HG03108 (cell line): ENCODE measurements around the gene MYH1.
"Not testable (repeated sequence)": the region's sequence is repeated elsewhere in the genome, so short reads cannot be mapped to it uniquely, and the experiment has no call there.

Experiments
- ATAC-seq: cut with Tn5 transposase; IDR thresholded peaks from one replicate; pipeline ENCODE4 v1.9.1; 2021; ENCODE audit warnings: moderate library complexity; ENCODE audit not compliant: unreplicated experiment

Gene MYH1

DNA sequence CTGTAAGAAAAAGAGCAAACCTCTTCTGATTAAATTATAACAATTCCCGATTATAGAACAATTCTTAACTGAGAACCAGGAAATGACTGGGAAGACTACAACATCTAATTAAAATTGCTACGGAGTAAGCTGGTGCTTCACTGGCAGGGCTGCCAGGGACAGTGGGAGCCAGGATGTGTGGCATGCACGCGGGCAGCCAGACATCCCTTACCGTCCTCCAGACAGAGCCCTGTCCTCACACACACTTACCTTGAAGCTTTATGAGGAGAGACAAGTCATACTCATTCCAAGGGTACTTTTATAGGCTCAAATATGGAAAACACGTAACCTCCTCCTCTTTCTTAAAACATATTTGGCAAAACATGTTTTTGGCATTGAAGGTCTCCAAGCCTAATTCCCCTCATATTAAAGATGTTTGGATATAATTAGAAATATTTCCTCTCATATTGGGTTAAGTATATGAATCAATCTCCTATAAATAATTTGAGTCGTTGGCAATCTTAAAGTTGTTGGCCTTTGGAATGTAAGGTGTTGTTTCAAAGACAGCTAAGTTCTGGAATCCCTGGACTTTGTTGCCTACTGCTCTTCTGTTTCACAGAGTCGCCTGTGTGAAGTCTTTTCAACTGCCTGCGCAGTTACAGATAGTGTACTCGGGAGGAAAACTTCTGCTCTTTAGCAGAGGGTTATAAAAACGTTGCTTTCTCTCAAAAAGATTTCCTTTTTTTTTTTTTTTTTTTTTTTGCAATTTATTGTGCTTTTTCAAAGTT, at the start of gene MYH1:
Gene MYH1, minus strand, starts transcription at position 272 of the 767 bp plus-strand sequence. CDS start 1,900 bp downstream, outside the sequence.
- no peak for ATAC-seq

DNA sequence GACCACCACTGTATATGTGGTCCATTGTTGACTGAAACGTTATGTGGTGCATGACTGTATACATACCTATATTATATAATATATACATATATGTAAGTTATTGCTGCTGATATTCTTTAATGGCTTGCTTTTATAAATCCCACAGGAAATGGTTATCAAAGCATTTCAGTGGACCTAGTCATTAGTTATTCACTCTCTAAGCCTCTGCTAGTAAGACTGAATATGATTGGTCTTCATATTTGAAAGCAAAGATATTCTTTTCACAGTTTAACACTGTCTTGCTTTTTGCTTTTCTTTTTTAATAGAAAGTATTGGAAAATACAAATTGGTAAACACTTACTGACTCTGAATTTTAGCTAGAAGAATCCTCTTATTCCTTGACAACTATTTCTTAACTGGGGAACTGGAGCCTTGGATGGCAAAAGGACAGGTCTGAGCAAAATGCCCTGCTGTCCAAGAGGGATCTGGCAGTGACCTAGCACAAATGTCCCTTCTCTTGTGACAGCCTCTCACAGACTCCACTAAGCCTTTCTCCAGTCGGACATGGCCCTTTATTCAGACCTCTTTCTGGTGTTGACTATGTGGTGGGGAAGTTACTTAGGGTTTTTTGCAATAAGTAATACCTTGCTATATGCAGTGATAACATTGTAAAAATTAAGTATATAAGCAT, 45.8 kb upstream of the MYH1 start:
- no peak for ATAC-seq

DNA sequence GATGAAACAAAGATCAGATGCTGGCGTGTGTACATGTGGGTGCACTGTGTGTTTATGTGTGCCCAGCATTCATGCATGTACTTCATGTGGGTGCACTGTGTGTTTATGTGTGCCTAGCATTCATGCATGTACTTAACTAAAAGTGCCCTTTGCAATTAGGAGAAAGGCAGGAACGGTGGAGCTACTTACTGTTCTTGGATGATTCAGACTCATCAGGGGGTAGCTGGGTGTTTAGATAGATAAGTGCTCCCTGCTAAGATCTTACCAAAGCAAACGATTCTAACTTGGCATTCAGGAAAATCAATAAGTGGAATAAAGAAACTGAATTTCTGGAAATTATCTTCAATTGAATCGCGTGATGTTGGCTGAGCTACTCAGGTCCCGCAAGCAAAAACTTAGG, 39.7 kb upstream of the MYH1 start:
- no peak for ATAC-seq

DNA sequence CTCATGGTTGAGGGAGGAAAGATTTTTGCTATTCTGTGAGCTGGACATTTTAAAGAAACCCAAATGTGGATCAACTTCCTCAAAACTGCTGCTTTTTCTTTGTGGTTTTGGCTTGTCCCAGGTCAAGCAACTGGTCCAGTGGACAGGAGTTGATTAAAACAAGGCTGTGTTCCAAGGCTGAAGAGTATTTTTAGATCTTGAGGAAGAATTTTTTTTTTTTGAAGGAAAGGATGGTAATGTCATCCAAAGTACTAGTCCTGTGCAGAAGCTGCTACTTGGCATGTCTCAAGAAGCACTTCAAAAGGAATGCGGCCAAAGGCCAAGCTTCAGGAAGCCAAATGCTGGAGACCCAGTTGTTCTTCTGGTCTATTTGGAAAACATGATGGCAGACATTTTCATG, 39.1 kb upstream of the MYH1 start:
- ATAC-seq, result no peak

DNA sequence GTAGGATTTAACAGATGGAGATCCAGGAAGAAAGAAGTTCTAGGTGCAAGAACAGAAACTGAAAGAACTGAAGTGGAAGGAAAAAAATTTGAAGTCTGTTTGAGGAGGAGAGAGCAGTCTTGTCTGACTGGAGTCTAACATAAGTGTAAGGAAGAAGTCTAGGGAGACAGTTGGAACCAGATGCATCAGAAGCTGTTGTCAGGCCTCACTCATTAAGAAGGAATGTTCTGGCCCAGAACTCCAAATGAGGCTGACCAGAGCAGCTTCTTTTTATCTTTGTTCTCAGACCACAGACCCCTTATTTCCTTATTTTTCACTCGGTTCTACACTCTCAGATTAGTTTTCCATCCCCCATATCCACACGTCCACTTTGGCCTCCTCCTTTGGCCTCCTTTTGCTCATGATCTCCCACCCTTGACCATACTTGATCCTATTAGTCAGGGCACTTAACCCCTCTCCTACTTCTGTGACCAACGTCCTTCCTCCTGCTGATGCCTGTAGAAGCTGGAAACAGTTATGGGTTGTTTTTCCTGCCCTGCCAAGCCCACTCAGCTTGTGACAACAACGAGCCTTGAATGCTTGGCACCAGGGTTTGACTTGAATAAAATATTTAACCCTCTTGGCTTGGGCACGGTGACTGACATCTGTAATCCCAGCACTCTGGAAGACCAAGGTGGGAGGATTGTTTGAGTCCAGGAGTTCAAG, 38.1 kb upstream of the MYH1 start:
- no peak for ATAC-seq

DNA sequence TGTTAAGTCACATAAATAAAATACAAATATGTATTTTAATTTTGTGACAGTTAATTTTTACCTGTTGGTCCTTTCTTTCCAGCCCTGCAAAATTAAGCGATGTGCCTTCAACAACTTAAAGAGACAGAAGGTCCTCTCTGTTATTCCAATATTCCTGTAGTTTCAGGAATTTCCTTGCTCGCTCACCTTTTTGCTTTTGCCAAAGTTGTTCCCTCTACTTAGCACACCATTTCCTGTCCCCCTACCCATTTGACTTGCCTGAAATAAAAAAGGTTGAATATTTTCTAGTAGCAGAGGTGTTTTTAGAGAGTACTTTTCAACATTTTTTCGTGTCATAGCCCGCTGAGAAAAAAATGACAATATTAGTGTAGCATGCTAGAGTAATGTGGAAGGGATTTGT, 31.7 kb upstream of the MYH1 start:
- ATAC-seq, result no peak

DNA sequence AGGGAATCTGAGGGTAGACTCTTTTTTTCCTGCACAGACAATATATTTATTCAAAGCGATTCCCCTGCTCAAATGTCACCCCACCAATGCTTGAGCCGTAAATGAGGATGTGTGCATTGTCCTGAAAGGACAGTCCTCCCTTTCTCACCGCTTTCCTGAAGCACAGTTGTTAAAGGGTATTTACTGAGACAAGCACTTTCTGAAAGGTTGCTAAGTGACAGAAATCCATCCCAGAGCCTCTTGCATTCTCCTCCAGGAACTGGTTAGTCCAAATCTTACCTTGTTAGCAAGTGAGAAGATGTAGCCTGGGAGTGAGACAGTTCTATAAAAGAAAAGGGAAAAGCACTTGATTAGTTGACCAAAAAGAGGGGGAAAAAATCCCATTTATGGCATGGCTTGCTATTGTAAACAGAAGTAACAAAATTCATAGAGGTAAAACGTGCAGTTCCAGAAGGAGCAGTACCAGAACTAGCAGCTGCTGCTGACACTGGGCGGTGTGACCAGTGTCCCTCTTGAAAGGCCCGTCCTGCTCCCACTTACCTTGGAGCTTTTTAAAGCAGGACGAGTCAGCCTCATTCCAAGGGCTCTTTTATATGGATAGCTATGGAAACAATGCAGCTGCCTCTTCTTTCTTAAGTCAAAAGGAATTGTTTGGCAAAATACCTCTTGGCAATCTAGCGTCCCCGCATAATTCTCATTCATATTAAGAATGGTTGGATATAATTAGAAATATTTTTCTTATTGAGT, 30.9 kb upstream of the MYH1 start, which contains the start of gene MYH2:
Gene MYH2, minus strand, starts transcription at position 563 of the 747 bp plus-strand sequence. CDS start 1,738 bp downstream, outside the sequence.
- ATAC-seq, result no peak

DNA sequence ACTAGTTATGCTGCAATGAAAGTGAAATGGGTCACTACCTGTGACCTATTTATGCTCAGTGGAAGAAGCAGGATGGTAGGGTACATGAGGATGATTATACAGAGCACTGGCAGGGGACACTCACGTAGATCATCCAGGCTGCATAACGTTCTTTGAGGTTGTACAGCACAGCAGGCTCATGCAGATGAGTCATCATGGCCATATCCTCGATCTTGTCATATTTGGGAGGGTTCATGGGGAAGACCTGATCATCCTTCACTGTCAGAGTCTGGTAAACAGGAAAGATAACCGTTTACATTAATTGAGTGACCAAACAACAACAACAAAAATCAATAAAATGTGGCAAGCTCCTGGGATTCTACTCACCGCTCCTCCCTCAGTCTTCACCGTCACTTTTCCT, 29.0 kb upstream of the MYH1 start:
- ATAC-seq, result no peak

DNA sequence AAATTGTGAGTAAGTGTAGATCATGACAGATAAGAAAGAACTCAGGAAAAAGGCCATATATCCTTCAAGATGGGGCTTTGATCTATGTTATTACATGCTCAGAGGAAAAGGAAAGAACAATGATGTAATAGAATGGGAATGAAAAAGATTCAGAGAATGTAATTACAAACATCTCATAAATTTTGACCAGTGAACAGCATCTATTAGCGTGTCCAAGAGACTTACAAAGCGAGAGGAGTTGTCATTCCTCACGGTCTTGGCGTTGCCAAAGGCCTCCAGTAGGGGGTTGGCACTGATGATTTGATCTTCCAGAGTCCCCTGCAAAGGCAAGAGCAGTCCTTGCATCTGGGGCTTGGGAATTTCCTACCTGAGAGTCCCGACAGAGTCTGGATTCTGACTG, 25.1 kb upstream of the MYH1 start:
- ATAC-seq, result not testable (repeated sequence)

DNA sequence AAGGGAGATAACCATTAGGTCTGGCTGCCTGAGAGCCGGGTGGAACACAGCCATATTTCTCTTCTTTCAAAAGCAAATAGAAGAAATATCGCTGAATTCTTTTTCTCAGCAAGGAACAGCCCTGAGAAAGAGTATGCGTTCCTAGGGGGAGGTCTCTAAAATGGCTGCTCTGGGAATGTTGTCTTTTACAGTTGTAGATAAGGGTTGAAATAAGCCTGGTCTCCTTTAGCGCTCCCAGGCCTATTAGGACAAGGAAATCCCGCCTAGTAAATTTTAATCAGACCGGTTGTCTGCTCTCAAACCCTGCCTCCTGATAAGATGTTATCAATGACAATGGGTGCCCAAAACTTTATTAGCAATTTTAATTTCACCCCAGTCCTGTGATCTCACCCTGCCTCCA, 22.8 kb upstream of the MYH1 start:
- not testable (repeated sequence) for ATAC-seq

DNA sequence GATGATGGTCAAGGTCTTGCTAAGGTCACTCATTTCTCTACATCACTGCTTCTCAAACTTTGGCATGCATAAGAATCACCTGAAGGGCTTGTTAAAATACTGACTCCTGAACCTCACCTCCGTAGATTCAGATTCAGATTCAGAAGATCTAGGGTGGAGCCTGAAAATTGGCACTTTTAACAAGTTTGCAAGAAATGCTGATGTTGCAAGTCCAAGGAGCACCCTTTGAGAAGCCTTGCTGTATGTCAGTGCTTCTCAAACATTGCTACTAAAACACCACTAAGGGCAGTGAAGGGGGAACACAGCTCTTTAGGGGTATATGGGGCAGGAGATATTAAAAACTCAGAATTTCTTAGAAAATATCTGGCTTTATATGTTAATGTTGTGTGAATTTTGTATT, 13.7 kb upstream of the MYH1 start:
- no peak for ATAC-seq

DNA sequence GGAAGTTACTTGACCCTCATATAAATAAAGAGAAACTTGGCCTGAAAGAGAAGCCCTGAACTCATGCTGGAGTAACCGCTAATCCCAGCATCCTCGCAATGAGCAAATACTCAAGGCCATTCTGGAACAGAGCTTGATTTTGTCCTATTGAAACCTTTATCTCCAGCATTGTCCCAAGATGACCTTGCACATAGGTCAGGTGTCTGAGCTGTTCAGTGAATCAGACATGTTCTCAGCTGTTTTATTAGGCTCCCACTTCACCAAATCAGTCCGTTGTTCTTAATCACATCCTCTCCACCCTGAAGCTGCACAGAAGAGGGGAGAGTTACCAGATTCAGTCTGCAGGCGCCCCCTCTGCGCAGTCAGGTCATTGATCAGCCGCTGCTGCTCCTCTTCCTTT, 9.1 kb upstream of the MYH1 start:
- ATAC-seq, result no peak

DNA sequence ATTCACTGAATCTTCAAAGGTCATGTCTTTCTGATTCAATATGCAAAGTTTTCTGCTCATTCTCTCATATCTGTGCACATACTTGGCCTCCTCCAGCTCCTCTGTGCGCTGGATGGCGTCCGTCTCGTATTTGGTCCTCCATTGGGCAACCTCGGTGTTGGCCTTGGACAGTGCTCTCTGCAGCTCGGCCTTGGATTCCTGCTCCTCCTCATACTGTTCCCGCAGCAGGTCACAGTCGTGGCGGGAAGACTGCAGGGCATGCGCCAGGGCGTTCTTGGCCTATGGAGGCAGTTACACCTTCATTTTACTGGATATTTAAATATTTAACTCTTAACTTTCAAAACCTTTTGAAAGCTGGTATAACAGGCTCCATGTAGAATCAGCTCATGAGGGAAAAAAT, 8.2 kb upstream of the MYH1 start:
- ATAC-seq, result no peak

DNA sequence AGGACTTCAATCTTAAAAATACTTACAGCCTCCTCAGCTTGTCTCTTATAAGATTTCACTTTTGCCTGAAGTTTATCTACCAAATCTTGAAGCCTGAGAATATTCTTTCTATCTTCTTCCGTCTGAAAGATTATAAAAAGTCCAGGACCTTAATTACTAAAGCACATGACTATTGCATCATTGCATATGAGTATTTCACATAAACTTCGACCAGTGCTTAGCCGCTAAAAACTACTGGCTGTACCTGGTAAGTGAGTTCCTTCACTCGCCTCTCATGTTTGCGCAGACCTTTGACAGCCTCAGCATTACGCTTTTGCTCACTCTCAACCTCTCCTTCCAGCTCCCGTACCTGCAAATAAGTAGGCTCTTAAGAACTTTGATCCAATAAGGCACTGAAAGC, 4.7 kb upstream of the MYH1 start:
- no peak for ATAC-seq

DNA sequence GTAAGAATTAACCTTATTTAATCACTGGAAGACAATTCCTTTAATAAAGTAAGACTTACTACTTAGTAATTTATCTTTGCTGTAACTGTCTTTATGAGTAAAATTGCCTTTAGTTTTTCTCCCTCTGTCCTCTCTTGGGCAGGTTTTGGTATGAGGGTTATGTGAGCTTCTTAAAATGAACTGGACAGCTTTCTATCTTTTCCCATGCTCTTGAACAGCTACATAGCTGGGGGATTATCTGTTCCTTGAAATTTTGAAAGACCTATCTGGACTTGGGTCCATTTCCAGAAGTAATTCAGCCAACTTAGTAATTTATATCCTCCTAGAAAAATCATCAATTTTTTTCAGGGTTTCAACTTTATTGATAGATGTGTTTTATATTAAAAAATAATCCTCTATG, 3.6 kb upstream of the MYH1 start:
- ATAC-seq, result no peak

DNA sequence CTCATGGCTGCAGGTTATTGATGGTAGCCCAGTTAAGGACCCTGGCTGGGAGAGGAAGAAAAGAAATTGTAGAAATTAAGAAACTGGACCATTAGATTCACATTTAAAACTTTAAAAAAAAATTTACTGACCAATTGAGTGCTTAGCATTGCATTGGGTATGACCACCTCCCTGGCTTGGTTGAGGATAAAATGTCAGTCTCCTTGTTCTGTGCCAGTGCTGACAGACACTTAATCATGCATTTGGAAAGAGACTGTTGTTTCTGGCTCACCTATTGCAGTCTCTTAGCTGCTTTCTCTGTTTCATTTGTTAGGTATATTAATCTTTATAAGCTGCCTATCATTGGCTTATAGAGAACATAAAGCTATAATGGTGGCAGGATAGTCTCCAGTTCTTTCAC, 1.7 kb downstream of the MYH1 start:
- no peak for ATAC-seq

DNA sequence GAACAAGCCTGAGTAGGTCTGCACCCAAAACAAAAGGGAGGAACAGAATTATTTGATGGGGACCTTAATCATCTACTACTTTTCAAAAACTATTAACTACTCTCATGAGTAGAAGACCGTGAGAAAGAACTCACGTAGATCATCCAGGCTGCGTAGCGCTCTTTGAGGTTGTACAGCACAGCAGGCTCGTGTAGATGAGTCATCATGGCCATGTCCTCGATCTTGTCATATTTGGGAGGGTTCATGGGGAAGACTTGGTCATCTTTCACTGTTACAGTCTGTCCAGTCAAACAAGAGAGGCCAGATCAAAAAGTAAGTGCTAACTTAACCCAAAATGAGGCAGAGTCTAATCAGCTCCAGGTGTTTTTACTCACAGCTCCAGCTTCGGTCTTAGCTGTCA, 2.3 kb downstream of the MYH1 start:
- ATAC-seq, result no peak

DNA sequence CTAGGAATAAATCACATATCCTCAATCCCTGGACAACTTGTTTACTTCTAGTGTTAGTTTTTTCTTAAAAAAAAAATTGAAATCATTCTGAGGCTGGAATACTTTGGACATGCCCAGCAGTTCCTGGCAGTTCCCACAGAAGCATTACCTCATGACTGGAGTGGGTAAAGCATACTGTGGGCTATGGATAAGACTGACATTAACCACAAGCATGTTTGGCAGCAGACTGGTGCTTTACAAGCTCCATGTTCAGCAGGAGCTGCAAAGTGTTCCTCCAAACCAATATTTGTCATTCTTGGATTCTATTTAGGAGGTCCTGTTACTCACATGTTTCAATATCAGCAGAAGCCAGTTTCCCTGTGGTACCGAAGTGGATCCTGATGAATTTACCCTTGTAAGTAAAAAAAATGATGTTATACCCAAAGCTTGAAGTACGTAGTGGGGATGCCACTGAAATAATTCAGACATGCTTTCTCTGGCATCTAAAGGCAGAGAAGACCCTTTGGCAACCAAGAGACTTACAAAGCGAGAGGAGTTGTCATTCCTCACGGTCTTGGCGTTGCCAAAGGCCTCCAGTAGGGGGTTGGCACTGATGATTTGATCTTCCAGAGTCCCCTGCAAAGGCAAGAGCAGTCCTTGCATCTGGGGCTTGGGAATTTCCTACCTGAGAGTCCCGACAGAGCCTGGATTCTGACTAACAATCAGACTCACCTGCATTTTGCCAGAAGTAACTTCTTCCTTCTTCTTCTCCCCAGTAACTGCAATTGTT, 4.9 kb downstream of the MYH1 start:
- no peak for ATAC-seq

DNA sequence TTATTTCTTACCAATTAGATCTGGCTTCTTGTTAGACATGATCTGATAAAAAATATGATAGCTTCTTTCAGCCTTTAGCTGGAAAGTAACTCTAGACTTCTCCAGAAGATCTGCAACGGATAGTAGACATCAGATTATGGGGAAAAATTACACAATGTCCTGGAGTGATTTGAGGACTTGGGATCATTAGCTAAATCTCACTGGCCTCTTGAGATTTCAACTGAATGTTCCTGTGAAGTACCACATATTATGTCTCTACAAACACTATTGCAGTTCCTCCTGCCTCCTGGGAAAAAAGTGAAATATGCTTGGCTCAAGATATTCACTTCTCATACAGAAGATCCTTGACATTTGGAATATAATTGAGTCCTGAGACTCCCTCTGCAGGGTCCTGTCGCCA, 5.5 kb downstream of the MYH1 start:
- no peak for ATAC-seq

DNA sequence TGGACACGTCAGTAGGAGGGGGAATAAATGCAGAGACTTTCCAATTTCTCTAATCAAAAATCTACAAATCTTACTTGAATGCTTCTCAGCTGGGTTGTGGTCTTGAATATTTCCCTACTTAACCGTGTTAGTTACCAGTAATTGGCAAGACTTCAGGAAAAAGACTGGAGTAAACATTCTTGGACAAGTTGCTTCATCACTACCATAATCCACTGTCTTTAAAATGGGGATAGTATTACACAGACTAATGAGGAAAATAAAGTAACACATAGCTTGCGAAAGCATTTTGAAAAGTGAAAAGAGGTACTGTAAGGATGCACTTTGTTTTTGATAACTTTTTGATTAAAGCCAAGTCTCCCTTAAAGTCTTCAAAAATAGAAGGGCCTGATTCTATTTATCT, 18.4 kb downstream of the MYH1 start:
- ATAC-seq, result no peak
